BJ (cell line): ENCODE measurements around the gene SEPTIN8. TPM values are rescaled to one million over a fixed set of nuclear protein-coding genes. Genes with fewer than 3 reads are reported as not detected.

ENCODE experiments used
- CTCF ChIA-PET: fragments of 350-600 bp; formaldehyde crosslinking; extraction: SDS; loops from one replicate; lab custom pipeline; 2021; ENCODE audit warnings: antibody characterized with exemption, inconsistent platforms; lab: Yijun Ruan, JAX
- POLR2A ChIA-PET: fragments of 300-600 bp; sonication (Branson Sonifier 250); formaldehyde crosslinking; extraction: SDS; loops from one replicate; lab custom pipeline; 2021; ENCODE audit warnings: antibody characterized with exemption; lab: Charles Lee
- DNase-seq: peaks from one replicate; pipeline ENCODE4 v3.0.0-alpha.2; 2011; ENCODE audit warnings: low read depth
- H3K27me3 ChIP-seq: 2 replicates; pipeline ENCODE4 v1.6.0; 2011; ENCODE audit warnings: low read length; ENCODE audit not compliant: control insufficient read depth, insufficient read depth
- H3K36me3 ChIP-seq: 2 replicates; pipeline ENCODE4 v1.5.1; 2011; ENCODE audit warnings: low read length; ENCODE audit not compliant: control insufficient read depth, insufficient read depth
- H3K4me3 ChIP-seq: 2 replicates; pipeline ENCODE4 v1.5.1; 2011; ENCODE audit warnings: low read depth, mild to moderate bottlenecking, control low read depth, low read length
- CTCF ChIP-seq: IDR thresholded peaks from 2 replicates; pipeline ENCODE4 v1.5.1; 2011; ENCODE audit warnings: low read depth, mild to moderate bottlenecking, control low read depth, inconsistent platforms, low read length, moderate library complexity; ENCODE audit not compliant: insufficient read depth
- polyA plus RNA-seq: library from polyadenylated mRNA; depleted of rRNA; stranded (reverse); fragments of >200 nt; gene quantifications from 2 replicates; pipeline ENCODE4 v1.2.3, GENCODE V29; 2011

Gene SEPTIN8
- polyA plus RNA-seq, 1 experiment, result 67.8 TPM

- CTCF ChIA-PET, result interaction anchor here (1.5 to 1.6 kb wide), 2 partner anchors 18 to 87 kb away, joined by 4 to 5 read pairs; no protein-coding TSS in a partner anchor
- Histone ChIP-seq H3K27me3 (no peaks in the 10 kb centered on the region), H3K36me3 (no peaks in the 10 kb centered on the region), H3K4me3 (no peak overlapping the region)
- no peak for DNase-seq
- no peak for TF ChIP-seq CTCF
- POLR2A ChIA-PET, result no interaction called here
Measured at GRCh38 chr5:132733499-132734148, 43.4 kb downstream of the SEPTIN8 start.

GRCh38 chr5:132729896-132730295, 47.1 kb downstream of the SEPTIN8 start:
- no peak for TF ChIP-seq CTCF
- POLR2A ChIA-PET, result no interaction called here
- no peak for DNase-seq
- CTCF ChIA-PET, result no interaction called here
- no peak overlapping the region for H3K4me3 ChIP-seq
- H3K27me3 ChIP-seq, result no peaks in the 10 kb centered on the region
- H3K36me3 ChIP-seq, result no peaks in the 10 kb centered on the region

- Histone ChIP-seq H3K27me3 (no peaks in the 10 kb centered on the region), H3K36me3 (no peaks in the 10 kb centered on the region), H3K4me3 (no peak overlapping the region)
- POLR2A ChIA-PET, result no interaction called here
- CTCF ChIA-PET, result interaction anchor here (1.7 kb wide), 1 partner anchor 95 kb away, joined by 7 read pairs; no protein-coding TSS in a partner anchor
- no peak for DNase-seq
- no peak for TF ChIP-seq CTCF
Measured at GRCh38 chr5:132725745-132726144, 51.3 kb downstream of the SEPTIN8 start.

GRCh38 chr5:132718544-132719312, 58.3 kb downstream of the SEPTIN8 start:
- H3K4me3 ChIP-seq, result no peak overlapping the region
- H3K27me3 ChIP-seq, result no peaks in the 10 kb centered on the region
- peak; percentile 9 for DNase-seq
- TF ChIP-seq CTCF, result no peak
- no peaks in the 10 kb centered on the region for H3K36me3 ChIP-seq
- POLR2A ChIA-PET, result no interaction called here
- CTCF ChIA-PET, result interaction anchor here (0.8 to 1.3 kb wide), 2 partner anchors 19 to 191 kb away, joined by 3 to 4 read pairs; partner anchors contain the start of gene KIF3A

GRCh38 chr5:132714456-132715307, 62.4 kb downstream of the SEPTIN8 start:
- CTCF ChIA-PET, result interaction anchor here (0.6 to 1.9 kb wide), 12 partner anchors 9 to 114 kb away, joined by 3 to 7 read pairs (median 3); partner anchors contain the start of gene IL13
- no peak for DNase-seq
- POLR2A ChIA-PET, result no interaction called here

More at GRCh38 chr5:132714456-132715307, 62.4 kb downstream of the SEPTIN8 start:
- Histone ChIP-seq H3K36me3 (no peaks in the 10 kb centered on the region), H3K4me3 (no peak overlapping the region), H3K27me3 (no peaks in the 10 kb centered on the region)
- TF ChIP-seq CTCF, result peak; percentile 33; the same call in 1 of the 2 replicates
